GM19240 (cell line): ENCODE measurements around the gene CHST4.
"Not testable (repeated sequence)": the region's sequence is repeated elsewhere in the genome, so short reads cannot be mapped to it uniquely, and the experiment has no call there.

Source experiments
- DNase-seq: peaks from one replicate; pipeline ENCODE4 v3.0.0; 2011; ENCODE audit warnings: low spot score; ENCODE audit not compliant: insufficient read length

Gene CHST4

DNA sequence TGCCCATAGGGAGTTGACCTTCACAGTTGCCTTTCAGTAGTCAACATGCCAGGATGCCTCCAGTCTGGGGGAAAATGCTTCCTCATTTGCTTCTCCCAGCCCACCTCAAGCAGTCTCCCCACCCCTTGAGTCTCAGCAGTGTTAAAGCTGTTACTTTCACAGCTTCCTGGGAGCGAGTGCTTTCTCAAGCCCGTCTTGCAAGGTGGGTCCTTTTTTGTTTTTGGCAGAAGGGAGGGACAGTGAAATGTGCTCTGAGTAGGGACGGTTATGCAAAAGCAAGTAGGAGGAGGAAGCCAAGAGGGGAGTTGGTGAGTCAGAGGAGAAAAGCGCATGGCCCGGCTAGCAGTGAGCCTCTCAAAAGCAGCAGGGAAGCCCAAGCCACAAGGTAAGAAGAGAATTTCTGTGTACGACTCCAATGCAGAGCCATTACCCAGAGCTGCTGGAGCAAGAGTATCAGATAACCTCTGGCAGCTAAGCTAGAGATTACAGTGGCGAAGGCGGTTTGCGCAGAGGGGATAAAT lies at the start of gene CHST4:
Gene CHST4, plus strand, starts transcription at position 316 of the 521 bp plus-strand sequence. CDS start 10,252 bp downstream, outside the sequence.
- DNase-seq = no peak

DNA sequence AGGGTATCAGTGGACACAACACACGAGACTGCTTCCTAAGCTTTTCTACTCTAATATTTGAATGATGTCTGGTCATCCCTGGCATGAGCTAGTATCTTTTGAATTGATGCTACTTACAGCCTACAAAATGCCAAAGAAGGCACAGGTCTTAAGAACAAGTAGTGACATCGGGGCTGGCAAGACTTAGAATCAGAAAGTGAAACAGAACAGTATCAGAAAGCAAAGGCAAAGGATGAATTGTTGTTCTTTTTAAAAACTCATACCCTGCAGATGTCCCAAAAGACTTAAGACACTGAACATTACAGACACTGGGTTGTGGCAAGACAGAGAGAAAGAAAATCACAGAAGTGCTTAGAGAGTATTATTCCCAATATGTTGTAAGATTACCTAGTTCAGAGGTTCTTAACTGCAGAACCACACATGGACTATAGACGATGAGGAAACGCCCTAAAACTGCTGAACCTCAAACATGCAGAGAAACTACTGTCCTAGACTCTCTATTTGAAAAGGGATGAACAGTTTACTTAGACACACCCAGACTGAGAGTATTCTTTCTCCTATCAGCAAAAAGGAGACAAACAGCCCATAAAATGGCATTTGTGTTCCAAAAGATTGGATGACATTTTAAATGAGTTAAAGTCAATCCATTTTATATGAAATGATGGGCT lies 49.6 kb upstream of the CHST4 start:
- no peak for DNase-seq

DNA sequence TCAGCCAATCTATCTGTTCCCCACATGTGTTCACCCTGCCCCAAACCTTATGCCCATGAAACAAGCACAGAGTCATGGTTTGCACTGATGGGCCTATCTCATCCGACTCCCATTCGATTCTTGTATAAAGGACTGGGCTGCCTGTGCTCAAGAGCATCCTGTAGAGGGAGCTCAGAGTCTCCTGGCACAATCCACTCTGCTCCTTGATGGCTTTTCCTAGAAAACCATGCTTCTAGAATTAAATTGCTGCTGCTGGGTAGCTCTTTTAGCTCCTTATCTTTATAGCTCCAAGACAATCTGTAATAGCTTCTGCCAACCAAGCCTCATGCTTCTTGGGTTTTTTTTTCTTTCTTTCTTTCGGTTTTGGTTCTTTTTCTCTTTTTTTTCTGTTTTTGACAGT lies 46.8 kb upstream of the CHST4 start:
- no peak for DNase-seq

DNA sequence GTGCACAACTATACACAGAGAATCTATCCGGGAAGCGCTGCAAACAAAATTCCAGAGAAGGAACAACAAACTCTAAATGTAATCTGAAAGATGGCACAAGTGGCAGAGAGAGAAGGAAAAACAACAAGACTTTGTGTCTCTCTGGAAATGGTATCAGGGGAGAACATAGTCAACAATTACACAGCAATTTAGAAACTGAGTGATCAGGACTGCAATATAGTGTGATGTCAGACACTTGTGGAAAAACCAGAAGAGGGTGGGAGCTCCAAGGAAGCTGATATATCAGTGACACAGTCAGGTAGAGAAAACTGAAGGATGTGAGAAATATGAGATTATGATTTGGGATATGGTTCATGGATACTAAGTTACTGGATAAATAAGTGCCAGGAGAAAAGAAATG lies 45.3 kb upstream of the CHST4 start:
- no peak for DNase-seq

DNA sequence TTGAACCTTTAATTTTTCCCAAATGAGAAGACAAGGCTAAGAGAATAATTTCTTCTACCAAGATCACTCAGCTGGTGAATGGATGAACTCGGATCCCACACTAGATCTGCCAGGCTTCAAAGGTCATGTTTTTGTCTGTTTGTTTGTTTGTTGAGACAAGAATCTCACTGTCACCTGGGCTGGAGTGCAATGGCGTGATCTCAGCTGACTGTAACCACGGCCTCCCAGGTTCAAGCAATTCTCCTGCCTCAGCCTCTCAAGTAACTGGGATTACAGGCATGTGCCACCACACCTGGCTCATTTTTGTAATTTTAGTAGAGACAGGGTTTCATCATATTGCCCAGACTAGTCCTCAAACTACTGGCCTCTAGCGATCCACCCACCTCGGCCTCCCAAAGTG lies 43.7 kb upstream of the CHST4 start:
- DNase-seq = no peak

DNA sequence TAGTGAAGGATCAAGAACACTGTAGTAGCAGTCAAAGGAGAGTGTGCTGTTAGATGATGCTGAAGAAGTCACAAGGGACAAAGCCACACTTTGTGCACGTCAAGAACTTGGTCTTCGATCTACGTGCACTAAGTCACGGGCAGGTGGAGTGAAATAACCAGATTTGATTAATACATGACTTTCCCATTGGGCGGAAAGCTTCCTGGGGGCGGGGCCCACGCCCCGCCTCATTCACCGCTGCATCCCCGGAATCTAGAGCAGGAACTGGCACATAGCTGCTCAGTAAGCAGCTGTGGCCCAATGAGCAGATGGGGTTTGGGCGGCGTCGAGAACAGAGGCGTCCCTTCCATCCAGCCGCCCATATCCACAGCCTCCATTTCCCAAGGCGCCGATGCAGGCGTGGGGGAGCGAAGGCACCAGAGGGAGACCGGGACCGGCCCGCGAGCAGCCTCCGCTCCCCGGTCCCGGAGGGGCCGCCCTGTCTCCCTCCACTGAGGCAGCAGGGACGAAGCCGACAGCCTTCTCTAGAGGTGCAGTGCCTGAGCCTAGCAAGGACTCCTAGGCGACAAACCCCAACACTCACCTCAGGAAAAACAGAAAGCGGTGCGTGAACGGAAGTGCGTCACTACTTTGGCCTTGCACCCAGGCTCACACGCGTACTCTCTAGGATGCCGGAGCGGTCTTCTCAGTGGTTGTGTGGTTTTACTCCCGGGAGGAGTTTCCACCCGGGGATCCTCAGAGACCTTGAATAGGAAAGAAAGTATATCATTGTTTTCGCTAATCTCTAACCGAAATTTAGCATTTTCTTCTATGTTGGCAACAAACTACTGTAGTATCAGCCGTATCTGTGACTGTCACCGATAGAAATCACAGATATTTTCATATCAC lies 42.0 kb upstream of the CHST4 start:
- DNase-seq = peak; percentile 53

DNA sequence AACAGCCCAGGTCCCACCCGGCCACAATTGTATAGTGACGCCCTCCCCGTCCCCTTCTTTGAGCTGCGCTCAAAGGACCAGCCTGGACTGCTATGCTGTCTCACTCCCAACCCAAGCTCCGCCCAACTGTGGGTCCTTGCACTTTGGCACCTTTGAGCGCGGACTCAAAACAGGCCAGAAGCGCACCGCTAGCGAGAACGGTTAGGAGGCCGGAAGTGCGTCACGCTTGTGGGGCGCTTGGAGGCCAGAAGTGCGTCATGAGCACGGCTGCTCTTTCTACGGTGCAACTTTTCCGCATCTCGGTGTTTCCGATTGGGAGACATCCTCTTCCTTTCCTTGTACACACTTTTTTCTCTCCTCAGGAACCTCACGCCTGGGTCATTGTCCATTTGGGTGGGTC lies 37.1 kb upstream of the CHST4 start, which contains the start of gene ZNF19:
Gene ZNF19, minus strand, starts transcription at position 203 of the 400 bp plus-strand sequence. CDS start 7,210 bp downstream, outside the sequence.
- no peak for DNase-seq

DNA sequence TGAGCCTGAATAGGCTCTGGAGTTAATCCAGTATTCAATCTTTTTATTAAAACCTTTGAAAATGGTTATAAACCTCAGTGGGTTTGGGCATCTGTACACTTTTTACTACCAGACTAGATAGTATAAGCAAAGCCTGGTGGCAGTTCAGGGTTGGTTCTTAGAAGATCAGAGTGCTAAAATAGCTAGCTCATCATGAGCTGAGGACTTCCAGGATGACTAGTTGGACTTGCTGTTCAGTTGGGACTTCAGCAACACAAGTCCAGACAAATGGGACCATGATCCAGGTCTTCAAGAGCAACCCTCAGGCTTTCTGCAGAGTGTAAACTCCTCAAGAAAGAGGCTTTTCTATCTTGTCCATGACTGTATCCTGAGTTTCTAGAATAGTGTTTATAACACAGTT lies 35.9 kb upstream of the CHST4 start:
- DNase-seq = no peak

DNA sequence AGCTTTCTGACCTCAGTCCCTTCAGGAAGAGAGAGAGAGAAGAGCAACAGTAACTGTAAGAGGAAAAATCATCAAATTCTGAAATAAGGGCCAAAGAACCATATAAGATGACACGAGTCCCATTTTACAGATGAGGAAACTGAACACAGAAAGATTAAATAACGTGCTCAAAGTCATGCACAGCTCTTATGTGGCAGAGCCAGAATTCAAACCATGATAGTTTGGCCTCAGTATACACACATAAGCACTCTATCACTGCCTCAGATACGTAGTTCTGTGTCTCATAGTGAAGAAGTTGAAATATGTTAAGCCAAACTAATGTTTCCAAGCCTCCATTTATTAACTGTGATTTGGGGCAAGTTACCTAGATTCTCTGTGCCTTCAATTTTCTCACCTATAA lies 35.2 kb upstream of the CHST4 start:
- DNase-seq = no peak

DNA sequence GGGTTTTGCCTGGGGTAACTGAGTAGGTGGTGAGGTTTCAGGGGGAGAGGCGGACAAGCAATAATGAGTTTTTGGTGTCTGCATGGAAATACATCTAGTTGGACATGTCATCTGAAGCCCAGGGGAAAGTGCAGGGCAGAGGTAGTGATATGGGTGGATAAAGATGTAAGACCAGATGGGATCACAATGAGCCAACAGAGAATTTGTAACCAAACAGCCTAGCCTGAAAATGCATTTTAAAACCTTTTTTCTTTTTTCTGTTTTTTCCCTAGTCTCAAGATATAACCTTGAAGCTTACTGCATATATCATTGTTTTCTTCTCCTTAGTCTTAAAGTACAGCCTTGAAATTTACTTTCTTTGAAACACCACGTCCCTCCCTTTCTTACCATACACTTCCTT lies 33.4 kb upstream of the CHST4 start:
- no peak for DNase-seq

DNA sequence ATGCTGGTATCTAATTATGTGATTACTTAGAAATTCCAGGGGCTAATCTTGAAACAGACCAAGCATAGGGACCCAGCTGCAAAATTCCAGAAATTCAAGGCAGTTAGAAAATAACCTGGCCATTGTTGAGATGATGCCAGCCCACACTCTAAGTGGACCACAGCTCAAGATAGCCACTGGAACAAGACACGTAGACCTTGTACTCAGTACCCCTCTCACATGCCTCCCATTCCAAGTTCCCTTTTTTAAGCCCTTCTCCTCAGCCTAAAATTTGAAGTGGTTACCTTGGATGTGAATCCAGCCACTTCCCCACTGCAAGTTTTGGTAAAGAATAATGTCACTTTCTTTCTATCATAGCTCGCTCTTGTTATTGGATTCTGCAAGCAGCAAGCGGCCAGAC lies 33.0 kb upstream of the CHST4 start:
- DNase-seq = no peak

DNA sequence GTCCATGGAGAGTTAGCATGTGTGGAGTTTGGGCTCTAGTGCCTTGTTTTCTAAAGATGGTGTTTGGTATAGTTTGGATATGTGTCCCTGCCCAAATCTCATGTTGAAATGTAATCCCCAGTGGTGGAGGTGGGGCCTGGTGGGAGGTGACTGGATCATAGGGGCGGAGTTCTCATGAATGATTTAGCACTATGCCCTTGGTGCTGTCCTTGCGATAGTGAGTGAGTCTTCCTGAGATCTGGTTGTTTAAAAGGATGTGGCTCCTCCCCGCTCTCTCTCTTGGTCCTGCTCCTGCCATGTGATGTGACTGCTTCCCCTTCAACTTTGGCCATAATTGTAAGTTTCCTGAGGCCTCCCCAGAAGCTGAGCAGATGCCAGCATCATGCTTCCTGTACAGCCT lies 28.2 kb upstream of the CHST4 start:
- DNase-seq = no peak

DNA sequence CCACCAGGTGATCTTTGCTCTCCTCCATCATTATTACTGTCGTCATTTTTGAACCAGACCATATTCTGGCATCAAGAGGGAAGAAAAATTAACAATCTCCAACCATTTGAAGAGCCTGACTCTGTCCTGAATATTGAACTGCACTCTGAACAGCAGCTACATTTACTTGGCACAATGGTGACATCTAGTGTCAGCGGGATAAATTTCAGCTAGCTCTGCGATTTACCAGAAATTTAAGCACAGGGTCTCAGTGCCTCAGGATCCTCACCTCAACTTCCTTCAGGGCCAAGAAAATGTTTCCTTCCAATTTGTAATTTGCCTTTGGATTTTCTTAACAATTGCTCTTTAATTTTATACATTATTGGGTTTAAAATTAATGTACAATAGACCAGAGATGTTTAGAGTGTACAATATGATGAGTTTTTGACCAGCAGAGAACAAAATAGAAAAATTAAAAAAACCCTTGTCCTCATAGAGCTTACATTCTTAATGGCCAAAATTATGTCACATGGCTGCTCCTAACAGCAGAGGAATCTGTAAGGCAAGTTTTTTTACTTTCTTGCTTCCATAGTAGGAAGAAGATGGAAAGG lies 26.4 kb upstream of the CHST4 start:
- peak; percentile 27 for DNase-seq

DNA sequence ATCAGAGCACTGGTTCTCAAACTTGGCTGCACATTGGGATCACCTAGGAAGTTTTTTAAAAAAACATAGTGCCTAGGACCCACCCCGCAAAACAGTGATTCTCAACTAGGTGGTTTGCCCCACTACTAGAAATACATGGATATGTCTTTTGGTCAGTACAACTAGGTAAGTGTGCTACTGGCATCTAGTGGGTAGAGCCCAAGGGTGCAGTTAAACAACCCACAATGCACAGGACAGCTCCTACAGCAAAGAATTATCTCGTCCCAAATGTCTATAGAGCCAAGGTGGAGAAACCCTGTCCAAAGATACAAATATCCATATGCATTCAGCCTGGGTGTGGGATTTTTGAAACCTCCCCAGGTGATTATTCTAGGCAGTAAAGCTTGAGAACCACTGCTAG lies 25.3 kb upstream of the CHST4 start:
- DNase-seq = no peak

DNA sequence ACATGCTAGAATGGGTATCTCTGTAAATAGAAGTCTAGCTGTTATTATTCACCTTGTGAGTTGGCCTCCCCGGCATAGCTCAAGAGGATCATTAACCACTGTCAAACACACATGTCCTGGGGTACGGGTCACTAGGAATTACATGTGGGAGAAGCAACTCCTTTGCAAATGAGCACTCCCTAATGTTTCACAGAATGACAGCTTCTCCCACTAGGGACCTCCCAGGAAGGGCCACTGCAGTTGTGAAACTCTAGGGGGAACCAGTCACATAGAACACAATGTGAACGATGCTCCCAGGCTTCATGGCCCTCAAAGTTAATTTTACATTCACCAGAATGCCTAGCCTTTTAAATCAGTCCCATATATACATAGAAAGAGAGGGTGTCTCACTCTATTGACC lies 24.7 kb upstream of the CHST4 start:
- DNase-seq = no peak

DNA sequence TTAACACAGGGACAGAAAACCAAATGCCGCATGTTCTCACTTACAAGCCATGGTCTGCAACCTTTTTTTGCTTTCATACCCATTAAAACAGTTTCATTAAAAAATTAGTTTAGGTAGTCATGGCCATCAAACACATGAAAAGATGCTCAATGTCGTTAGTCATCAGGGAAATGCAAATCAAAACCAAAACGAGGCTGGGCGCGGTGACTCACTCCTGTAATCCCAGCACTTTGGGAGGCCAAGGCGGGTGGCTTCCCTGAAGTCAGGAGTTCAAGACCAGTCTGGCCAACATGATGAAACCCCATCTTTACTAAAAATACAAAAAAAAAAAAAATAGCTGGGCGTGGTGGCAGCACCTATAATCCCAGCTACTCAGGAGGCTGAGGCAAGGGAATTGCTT lies 22.2 kb upstream of the CHST4 start:
- DNase-seq = not testable (repeated sequence)

DNA sequence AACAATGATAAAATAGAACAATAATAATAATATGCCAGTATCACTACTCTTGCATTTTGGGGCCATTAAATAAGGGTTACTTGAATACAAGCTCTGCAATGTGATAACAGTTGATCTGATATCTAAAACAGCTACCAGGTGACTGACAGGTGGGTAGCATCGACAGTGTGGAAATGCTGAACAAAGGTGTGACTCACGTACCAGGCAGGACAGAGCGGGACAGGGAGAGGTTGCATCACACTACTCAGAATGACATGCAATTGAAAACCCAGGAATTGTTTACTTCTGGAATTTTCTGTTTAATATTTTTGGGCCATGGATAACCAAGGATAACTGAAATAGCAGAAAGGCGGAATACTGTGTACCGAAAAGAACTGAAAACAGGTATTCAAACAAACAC lies 21.3 kb upstream of the CHST4 start:
- no peak for DNase-seq

DNA sequence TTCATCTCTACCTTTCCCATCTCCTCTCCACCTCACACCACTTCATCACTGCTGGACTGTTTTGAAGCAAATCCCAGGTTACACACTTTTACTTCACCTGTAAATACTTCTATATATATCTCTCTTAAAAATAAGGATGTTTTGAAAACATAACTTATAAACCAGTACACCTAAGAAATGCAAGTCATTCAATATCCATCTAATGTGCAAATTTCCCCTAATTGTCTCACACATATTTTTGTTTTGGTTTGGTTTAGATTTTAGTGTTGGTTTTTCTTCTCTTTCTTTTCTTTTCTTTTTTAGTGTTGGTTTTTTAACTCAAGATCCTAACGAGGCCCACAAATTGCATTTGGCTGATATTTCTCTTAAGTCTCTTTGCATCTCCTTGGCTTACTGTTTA lies 19.2 kb upstream of the CHST4 start:
- no peak for DNase-seq

DNA sequence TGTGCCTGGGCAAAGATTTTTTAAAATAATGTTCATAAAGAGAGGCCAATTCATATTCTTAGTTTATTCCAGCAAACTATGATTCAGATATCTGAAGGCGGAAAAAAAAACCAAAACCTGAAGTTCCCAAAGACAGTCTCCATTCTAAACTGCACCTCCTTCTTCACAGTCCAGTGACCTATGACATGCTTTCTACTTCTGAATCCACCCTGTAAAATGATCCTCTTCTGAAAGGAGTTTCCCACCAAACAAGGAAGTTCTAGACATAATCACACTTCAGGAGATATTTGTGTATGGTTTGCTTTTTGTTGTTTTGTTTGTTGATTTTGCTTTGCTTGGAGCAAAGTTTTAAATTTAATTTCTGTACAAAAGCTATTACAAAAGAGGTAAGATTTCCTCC lies 12.9 kb upstream of the CHST4 start:
- no peak for DNase-seq

DNA sequence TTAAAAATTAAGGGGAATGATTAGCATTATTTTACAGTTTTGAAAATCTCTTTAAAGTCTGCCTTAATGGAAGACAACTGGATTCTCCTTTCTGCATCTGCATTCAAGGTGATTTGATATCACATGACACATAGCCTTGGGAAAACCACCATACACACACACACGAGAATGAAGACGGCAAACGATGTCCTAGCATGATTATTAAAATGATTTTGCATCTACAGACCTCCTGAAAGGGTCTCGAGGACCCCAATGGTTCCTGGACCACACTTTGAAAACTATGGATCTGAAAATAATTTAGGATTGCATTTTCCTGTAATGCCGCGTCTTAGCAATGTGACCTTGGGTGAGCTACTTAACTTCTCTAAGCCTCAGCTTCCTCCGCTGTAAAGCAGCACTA lies 11.8 kb upstream of the CHST4 start:
- no peak for DNase-seq

DNA sequence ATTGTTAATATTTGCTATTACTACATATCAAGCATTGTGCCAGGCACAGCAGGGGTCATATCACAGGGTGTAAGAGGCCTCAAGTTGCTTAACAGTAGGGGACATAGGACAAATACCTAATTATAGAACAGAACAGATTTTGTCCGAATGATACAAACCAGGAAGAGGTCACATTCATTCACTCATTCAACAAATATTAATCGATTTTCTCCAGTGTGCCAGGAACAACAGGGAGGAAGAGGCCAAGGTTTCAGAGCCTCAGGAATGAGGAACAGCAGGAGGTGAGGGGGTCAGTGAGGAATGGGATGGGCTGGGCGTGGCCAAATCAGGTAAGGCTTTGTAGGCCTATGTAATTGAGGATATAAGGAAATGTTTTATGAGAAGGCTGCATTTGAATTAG lies 11.2 kb upstream of the CHST4 start:
- DNase-seq = no peak

DNA sequence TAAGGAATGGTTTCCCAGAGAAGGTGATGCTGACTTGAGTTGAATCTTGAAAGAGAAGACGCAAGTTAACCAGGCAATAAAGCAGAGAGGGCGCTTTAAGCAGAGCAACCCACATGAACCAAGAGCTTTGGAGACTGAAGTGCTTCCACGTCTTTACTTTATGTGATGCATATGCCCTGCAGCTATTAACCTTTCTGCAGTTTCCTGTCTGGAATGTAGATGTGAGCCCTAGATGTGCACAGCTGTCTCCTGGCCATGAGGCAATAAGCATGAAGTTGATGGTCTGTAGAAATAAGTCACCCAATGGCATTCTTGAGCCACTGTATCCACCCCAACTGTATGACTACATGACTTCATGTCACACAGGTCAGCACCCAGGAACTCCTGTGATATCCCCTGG lies 5.7 kb upstream of the CHST4 start:
- DNase-seq = no peak
